Bronchial smooth muscle cell (primary cell): Measurements from ENCODE around the gene C16orf92. TPM values are rescaled to one million over a fixed set of nuclear protein-coding genes. Genes with fewer than 3 reads are reported as not detected.

ENCODE experiments used
- total RNA-seq: library from RNA; depleted of rRNA; stranded (reverse); fragments of >200 nt; gene quantifications from 2 replicates; pipeline ENCODE4 v1.2.1, GENCODE V29; 2014

Gene C16orf92
- not detected in 2 replicates for total RNA-seq

GRCh38 chr16:30022887-30023286 is at the start of gene C16orf92:
TSS of gene C16orf92 (plus strand) at chr16:30023198. CDS start at chr16:30023341, 143 bp downstream.

GRCh38 chr16:29973384-29974246 is 49.4 kb upstream of the C16orf92 start, which contains the start of gene TAOK2:
TSS of gene TAOK2 (plus strand) at chr16:29973868. CDS start at chr16:29977773, 3,905 bp downstream.

GRCh38 chr16:29995324-29995910 is 27.6 kb upstream of the C16orf92 start, which contains the start of gene HIRIP3:
TSS of gene HIRIP3 (minus strand) at chr16:29995617. CDS start at chr16:29995605, 12 bp downstream.

GRCh38 chr16:29995911-29996765 is 26.9 kb upstream of the C16orf92 start, which contains the start of gene INO80E:
TSS of gene INO80E (plus strand) at chr16:29996241. CDS start at chr16:29996311, 70 bp downstream.

GRCh38 chr16:30010844-30011713 is 11.9 kb upstream of the C16orf92 start, which contains the start of gene DOC2A:
TSS of gene DOC2A (minus strand) at chr16:30011027. CDS start at chr16:30010222, 805 bp downstream.

GRCh38 chr16:30030841-30031413 is 7.9 kb downstream of the C16orf92 start, which contains the start of gene TLCD3B:
TSS of gene TLCD3B (minus strand) at chr16:30031271. CDS start at chr16:30030527, 744 bp downstream.

GRCh38 chr16:30065102-30065942 is 42.3 kb downstream of the C16orf92 start, which contains the start of gene ALDOA:
TSS of gene ALDOA (plus strand) at chr16:30065760. CDS start at chr16:30066898, 1,138 bp downstream.

Other genes starting within 250 kb of the C16orf92 start
- not detected in 2 replicates for gene ZG16, start 244.9 kb upstream of the C16orf92 start, total RNA-seq
- gene KIF22, start 232.4 kb upstream of the C16orf92 start, total RNA-seq: 6.5 and 14.3 TPM in 2 replicates
- 127 and 202 TPM in 2 replicates for gene MAZ, start 216.7 kb upstream of the C16orf92 start, total RNA-seq
- gene PRRT2, start 211.0 kb upstream of the C16orf92 start, total RNA-seq: 1.9 and 4.4 TPM in 2 replicates
- 12.1 and 12.3 TPM in 2 replicates for gene PAGR1, start 207.0 kb upstream of the C16orf92 start, total RNA-seq
- 549 and 610 TPM in 2 replicates for gene MVP, start 202.7 kb upstream of the C16orf92 start, total RNA-seq
- 63.4 and 86.9 TPM in 2 replicates for gene CDIPT, start 160.0 kb upstream of the C16orf92 start, total RNA-seq
- gene SEZ6L2, start 123.6 kb upstream of the C16orf92 start, total RNA-seq: 5.5 and 7.5 TPM in 2 replicates
- 2.1 and 6.8 TPM in 2 replicates for gene ASPHD1, start 122.7 kb upstream of the C16orf92 start, total RNA-seq
- 3.9 and 5.0 TPM in 2 replicates for gene KCTD13, start 97.0 kb upstream of the C16orf92 start, total RNA-seq
- gene TMEM219, start 61.1 kb upstream of the C16orf92 start, total RNA-seq: 57.5 and 67.9 TPM in 2 replicates
- 41.3 and 46.7 TPM in 2 replicates for gene TAOK2, start 49.3 kb upstream of the C16orf92 start, total RNA-seq
- 6.6 and 7.6 TPM in 2 replicates for gene HIRIP3, start 27.6 kb upstream of the C16orf92 start, total RNA-seq
- gene INO80E, start 27.0 kb upstream of the C16orf92 start, total RNA-seq: 11.9 and 13.1 TPM in 2 replicates
- gene DOC2A, start 12.2 kb upstream of the C16orf92 start, total RNA-seq: 0.16 and 0.34 TPM in 2 replicates
- not detected in 2 replicates for gene TLCD3B, start 8.1 kb downstream of the C16orf92 start, total RNA-seq
- 263 and 375 TPM in 2 replicates for gene ALDOA, start 42.6 kb downstream of the C16orf92 start, total RNA-seq
- 151 and 167 TPM in 2 replicates for gene PPP4C, start 52.8 kb downstream of the C16orf92 start, total RNA-seq
- 0.16 and 0.26 TPM in 2 replicates for gene TBX6, start 68.7 kb downstream of the C16orf92 start, total RNA-seq
- 7.3 and 12.0 TPM in 2 replicates for gene YPEL3, start 73.0 kb downstream of the C16orf92 start, total RNA-seq
- gene GDPD3, start 90.3 kb downstream of the C16orf92 start, total RNA-seq: 0.95 and 3.2 TPM in 2 replicates
- 40.4 and 43.2 TPM in 2 replicates for gene MAPK3, start 100.0 kb downstream of the C16orf92 start, total RNA-seq
- gene CORO1A, start 160.4 kb downstream of the C16orf92 start, total RNA-seq: 0.60 and 0.79 TPM in 2 replicates
- 27.8 and 29.3 TPM in 2 replicates for gene BOLA2B, start 170.5 kb downstream of the C16orf92 start, total RNA-seq
- 11.6 and 17.2 TPM in 2 replicates for gene SLX1A, start 170.7 kb downstream of the C16orf92 start, total RNA-seq
- 1.3 and 1.7 TPM in 2 replicates for gene SULT1A3, start 176.1 kb downstream of the C16orf92 start, total RNA-seq
- 1.1 and 1.7 TPM in 2 replicates for gene NPIPB13, start 225.3 kb downstream of the C16orf92 start, total RNA-seq